Chondrocyte (in vitro differentiated cells): ENCODE measurements around the gene ASCC3. TPM values are rescaled to one million over a fixed set of nuclear protein-coding genes. Genes with fewer than 3 reads are reported as not detected.

Experiments used
- DNase-seq: peaks from one replicate; pipeline ENCODE4 v3.0.0; 2021; ENCODE audit warnings: mixed read lengths, low spot score
- H3K27ac Mint-ChIP-seq: one replicate; pipeline ENCODE4 v1.8.0; 2021; ENCODE audit warnings: mild to moderate bottlenecking, moderate library complexity, mixed read lengths; ENCODE audit not compliant: unreplicated experiment
- H3K27me3 Mint-ChIP-seq: 2 replicates; pipeline ENCODE4 v1.8.0; 2021; ENCODE audit warnings: low read depth, mixed read lengths
- H3K36me3 Mint-ChIP-seq: 2 replicates; pipeline ENCODE4 v1.8.0; 2021; ENCODE audit warnings: low read depth, mixed read lengths
- H3K4me1 Mint-ChIP-seq: 2 replicates; pipeline ENCODE4 v1.8.0; 2021; ENCODE audit warnings: low read depth, mild to moderate bottlenecking, mixed read lengths
- H3K4me3 Mint-ChIP-seq: one replicate; pipeline ENCODE4 v1.8.0; 2021; ENCODE audit warnings: mild to moderate bottlenecking, moderate library complexity, mixed read lengths; ENCODE audit not compliant: unreplicated experiment
- H3K9me3 Mint-ChIP-seq: 2 replicates; pipeline ENCODE4 v1.8.0; 2021; ENCODE audit warnings: low read depth, mixed read lengths
- total RNA-seq: library from RNA; stranded (reverse); gene quantifications from 3 replicates; pipeline ENCODE4 v1.2.1, GENCODE V29; 2021
- TF ChIP-seq, protein P1 (sequence below): fragments of 200-600 bp; sonication (generic); IDR thresholded peaks from 2 replicates; pipeline ENCODE4 v1.5.0; 2021; ENCODE audit warnings: antibody characterized with exemption, mild to moderate bottlenecking, moderate library complexity

Gene ASCC3
- total RNA-seq, 1 donor from 2014 or later, result 54.3 TPM

DNA sequence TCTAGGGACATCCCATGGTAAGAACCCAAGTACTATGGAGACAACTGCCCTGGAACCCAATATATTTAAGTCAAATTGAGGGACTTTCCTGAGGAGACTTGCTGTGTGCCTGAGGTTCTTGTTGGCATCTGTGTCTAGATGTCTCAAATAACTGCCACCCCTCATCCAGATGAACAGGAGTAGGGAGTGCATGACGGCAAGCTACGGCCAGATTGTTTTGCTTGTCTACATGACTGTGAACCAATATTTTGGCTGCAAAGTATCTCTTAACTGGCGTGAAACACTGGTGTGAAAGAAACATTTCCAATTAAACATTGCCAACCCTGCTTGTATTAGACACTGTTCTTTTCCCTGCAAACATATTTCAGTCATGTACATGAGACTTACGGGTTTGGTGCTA is 364.0 kb downstream of the ASCC3 start:
- Mint-ChIP-seq H3K4me1 (peaks cover 12% of the 10 kb centered on the region), H3K9me3 (no peaks in the 10 kb centered on the region), H3K36me3 (peaks cover 5% of the 10 kb centered on the region), H3K27me3 (no peaks in the 10 kb centered on the region), H3K4me3 (no peak overlapping the region), H3K27ac (no peak overlapping the region)
- DNase-seq, result no peak
- TF ChIP-seq, protein P1, sequence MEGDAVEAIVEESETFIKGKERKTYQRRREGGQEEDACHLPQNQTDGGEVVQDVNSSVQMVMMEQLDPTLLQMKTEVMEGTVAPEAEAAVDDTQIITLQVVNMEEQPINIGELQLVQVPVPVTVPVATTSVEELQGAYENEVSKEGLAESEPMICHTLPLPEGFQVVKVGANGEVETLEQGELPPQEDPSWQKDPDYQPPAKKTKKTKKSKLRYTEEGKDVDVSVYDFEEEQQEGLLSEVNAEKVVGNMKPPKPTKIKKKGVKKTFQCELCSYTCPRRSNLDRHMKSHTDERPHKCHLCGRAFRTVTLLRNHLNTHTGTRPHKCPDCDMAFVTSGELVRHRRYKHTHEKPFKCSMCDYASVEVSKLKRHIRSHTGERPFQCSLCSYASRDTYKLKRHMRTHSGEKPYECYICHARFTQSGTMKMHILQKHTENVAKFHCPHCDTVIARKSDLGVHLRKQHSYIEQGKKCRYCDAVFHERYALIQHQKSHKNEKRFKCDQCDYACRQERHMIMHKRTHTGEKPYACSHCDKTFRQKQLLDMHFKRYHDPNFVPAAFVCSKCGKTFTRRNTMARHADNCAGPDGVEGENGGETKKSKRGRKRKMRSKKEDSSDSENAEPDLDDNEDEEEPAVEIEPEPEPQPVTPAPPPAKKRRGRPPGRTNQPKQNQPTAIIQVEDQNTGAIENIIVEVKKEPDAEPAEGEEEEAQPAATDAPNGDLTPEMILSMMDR, result no peak

DNA sequence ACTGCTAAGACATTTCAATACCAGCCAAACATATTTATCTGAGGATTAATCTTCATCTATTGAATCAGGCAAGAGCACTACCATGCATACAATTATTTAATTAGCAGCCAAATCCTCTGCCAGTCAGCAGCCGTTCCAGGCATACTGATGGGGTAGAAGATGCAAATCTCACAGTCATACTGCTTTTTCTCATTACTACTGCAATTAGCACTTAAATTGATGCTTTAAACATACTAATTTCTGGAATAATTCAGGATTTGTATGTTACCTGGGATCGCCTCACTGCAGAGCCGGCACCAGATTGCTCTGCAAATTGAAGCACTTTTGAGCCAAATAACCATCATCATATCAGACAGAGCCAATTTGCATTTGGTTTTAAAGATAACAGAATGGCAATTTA is 366.5 kb downstream of the ASCC3 start:
- TF ChIP-seq, protein P1, result no peak
- no peaks in the 10 kb centered on the region for H3K9me3 Mint-ChIP-seq
- DNase-seq, result no peak
- H3K4me1 Mint-ChIP-seq, result peaks cover 8% of the 10 kb centered on the region
- no peaks in the 10 kb centered on the region for H3K27me3 Mint-ChIP-seq
- H3K36me3 Mint-ChIP-seq, result peaks cover 14% of the 10 kb centered on the region
- H3K27ac Mint-ChIP-seq, result no peak overlapping the region
- no peak overlapping the region for H3K4me3 Mint-ChIP-seq

DNA sequence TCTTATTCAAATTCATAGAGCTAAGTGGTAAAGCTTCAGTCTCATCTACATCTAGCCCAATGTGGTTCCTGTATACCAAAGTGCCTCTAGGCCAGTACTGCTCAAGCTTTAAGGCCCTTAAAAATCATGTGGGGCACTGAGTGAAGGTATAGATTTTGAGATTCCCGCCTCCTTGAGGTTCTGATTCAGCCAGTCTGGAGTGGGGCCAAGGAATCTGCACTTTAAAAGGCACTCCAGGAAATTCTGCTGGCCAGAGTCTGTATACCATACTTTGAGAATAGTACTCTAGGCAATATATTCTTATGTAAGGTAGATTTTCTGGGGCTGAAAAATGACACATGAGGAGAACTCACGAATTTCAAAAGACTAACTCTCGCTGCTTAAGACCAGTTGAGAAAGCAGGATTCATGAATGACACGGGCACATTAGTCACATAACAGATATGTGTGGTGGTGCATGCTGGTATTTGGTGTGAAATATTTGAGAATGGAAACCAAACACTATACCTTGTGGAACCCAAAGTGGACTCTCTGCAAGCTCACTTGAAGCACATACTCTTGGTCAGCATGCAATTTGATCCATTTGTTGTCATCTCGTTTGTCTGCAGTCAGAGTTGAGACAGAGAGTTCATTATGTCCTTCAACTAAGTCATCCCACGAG is 368.8 kb downstream of the ASCC3 start:
- Mint-ChIP-seq H3K36me3 (peaks cover 20% of the 10 kb centered on the region), H3K9me3 (no peaks in the 10 kb centered on the region), H3K4me3 (no peak overlapping the region), H3K4me1 (peaks cover 8% of the 10 kb centered on the region), H3K27ac (peak overlapping the region; percentile 74), H3K27me3 (no peaks in the 10 kb centered on the region)
- DNase-seq, result no peak
- TF ChIP-seq, protein P1, result no peak

DNA sequence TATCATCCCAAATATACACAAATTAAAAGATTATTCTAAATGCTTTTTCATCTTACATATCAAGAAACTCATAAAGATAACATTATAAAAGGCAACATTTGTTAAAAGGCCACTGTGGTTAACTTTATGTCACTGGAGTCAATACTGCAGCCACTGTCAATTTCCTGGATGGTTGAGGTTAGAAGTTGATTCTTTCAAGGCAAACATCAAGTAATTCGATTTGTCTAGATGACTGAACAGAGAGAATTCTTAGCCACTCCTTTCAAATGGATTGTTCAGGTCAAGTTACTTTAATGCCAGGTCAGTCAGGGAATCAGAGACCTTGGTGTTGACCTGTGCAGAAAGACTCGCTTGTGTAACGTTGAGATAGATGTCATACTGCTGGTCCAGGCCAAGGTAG is 372.0 kb downstream of the ASCC3 start:
- H3K4me1 Mint-ChIP-seq, result peaks cover 8% of the 10 kb centered on the region
- H3K4me3 Mint-ChIP-seq, result no peak overlapping the region
- no peak for DNase-seq
- H3K27me3 Mint-ChIP-seq, result no peaks in the 10 kb centered on the region
- peaks cover 20% of the 10 kb centered on the region for H3K36me3 Mint-ChIP-seq
- TF ChIP-seq, protein P1, result no peak
- H3K9me3 Mint-ChIP-seq, result no peaks in the 10 kb centered on the region
- H3K27ac Mint-ChIP-seq, result no peak overlapping the region

DNA sequence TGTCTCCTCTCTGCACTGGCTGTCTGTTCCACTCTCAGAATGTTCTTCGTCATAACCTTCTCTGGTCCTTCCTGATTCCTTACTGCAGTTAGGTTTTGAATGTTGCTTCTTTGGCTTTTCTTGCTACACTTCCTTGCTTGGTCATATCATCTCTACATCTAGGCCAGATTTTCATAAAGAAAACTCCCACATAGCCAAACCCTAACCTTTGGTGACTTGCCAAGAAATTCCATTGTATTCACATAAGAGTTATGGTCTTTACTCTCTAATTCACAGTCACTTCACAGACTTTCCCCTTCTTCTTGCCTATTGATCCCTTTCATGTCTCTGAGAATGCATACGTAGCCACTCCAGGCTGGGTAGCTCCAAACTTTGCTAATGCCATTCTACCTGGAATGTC is 374.5 kb downstream of the ASCC3 start:
- Mint-ChIP-seq H3K27ac (no peak overlapping the region), H3K9me3 (no peaks in the 10 kb centered on the region), H3K36me3 (peaks cover 15% of the 10 kb centered on the region), H3K4me1 (peaks cover 6% of the 10 kb centered on the region), H3K4me3 (no peak overlapping the region), H3K27me3 (no peaks in the 10 kb centered on the region)
- DNase-seq, result no peak
- TF ChIP-seq, protein P1, result no peak
